Activated CD4-positive, alpha-beta T cell treated with anti-CD3 and anti-CD28 coated beads for 36 hours (primary cell): ENCODE results near the gene ZBTB18. TPM values are rescaled to one million over a fixed set of nuclear protein-coding genes. Genes with fewer than 3 reads are reported as not detected.

ENCODE experiments used
- ATAC-seq: fragments of 200-7000 bp; cut with Tn5 transposase; one replicate; pipeline ENCODE4 v1.10.0; 2021; ENCODE audit warnings: mild to moderate bottlenecking, moderate library complexity
- CTCF ChIA-PET: fragments of 350-600 bp; sonication (Branson Sonifier 250); formaldehyde crosslinking; loops from one replicate; lab custom pipeline; 2021; ENCODE audit warnings: antibody characterized with exemption; lab: Charles Lee
- POLR2A ChIA-PET: fragments of 350-600 bp; sonication (Branson Sonifier 250); formaldehyde crosslinking; loops from one replicate; lab custom pipeline; 2021; ENCODE audit warnings: antibody characterized with exemption, inconsistent platforms; lab: Charles Lee
- DNase-seq: peaks from one replicate; pipeline ENCODE4 v3.0.0-alpha.2; 2020
- H3K27ac Mint-ChIP-seq: one replicate; pipeline ENCODE4 v1.8.0; 2021; ENCODE audit warnings: mixed read lengths
- H3K27me3 Mint-ChIP-seq: one replicate; pipeline ENCODE4 v1.8.0; 2021; ENCODE audit warnings: mixed read lengths
- H3K36me3 Mint-ChIP-seq: one replicate; pipeline ENCODE4 v1.8.0; 2021; ENCODE audit warnings: low read depth, mixed read lengths
- H3K4me1 Mint-ChIP-seq: one replicate; pipeline ENCODE4 v1.8.0; 2021; ENCODE audit warnings: mixed read lengths
- H3K4me3 Mint-ChIP-seq: one replicate; pipeline ENCODE4 v1.8.0; 2021; ENCODE audit warnings: mild to moderate bottlenecking, moderate library complexity, mixed read lengths
- H3K9me3 Mint-ChIP-seq: one replicate; pipeline ENCODE4 v1.8.0; 2021; ENCODE audit warnings: low read depth, mixed read lengths
- intact Hi-C, 2 experiments: fragments of 100-400 bp; cut with DNase I in 1 of 2; cut with micrococcal nuclease in 1 of 2; formaldehyde crosslinking; loops; one replicate each; pipeline versions ENCODE4 v1.14.2 to v1.15.1; 2022 to 2024; cut with DNase I, micrococcal nuclease
- total RNA-seq, 2 experiments: library from RNA; stranded (reverse); gene quantifications; one replicate each; pipeline ENCODE4 v1.2.3, GENCODE V29; 2021

The ZBTB18 gene
- total RNA-seq, 2 experiments from 2014 or later: 5.0 to 5.3 TPM

DNA sequence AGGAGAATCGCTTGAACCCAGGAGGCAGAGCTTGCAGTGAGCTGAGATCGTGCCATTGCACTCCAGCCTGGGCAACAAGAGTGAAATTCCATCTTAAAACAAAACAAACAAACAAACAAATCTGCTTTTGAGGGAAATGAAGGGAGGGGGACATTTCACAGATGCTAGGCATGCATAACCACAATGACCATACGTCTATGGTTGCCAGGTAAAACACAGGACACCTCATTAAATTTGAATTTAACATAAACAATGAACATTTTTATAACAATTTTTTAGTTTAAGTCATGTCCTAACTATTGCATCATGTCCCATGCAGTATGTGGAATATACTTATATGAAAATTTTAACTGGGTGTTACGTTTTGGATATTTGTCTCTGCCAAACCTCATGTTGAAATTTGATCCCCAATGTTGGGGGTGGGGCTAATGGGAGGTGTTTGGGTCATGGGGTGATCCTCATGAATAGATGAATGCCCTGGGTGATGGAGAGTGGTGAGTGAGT lies 31.0 kb upstream of the ZBTB18 start:
- Mint-ChIP-seq H3K4me3 (no peak overlapping the region), H3K27me3 (no peaks in the 10 kb centered on the region), H3K36me3 (no peaks in the 10 kb centered on the region), H3K27ac (no peak overlapping the region), H3K9me3 (peaks cover 2% of the 10 kb centered on the region), H3K4me1 (no peaks in the 10 kb centered on the region)
- no peak for ATAC-seq
- no peak for DNase-seq
- ChIA-PET CTCF (no interaction called here), POLR2A (no interaction called here)
- intact Hi-C loops: no loop called here

DNA sequence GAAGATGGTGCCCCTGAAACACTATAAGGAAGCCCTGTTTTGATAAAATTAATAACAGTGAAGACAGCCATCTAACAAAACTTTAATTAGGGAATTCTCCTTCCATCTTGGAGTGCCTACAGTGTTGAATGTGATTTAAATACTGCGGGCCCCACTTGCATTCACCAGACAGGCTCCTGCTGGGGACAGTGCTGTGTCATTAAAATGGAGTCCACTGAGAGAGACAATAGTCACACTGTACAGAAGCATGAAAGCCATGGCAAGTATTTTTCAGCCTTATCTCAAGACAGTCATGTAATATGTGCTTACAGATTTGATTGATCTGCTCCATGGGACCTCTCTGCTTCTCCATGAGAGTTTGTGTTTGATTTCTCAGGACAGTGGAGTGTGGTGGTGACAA lies 29.7 kb upstream of the ZBTB18 start:
- Mint-ChIP-seq H3K4me1 (no peaks in the 10 kb centered on the region), H3K36me3 (no peaks in the 10 kb centered on the region), H3K9me3 (peaks cover 2% of the 10 kb centered on the region), H3K4me3 (no peak overlapping the region), H3K27ac (no peak overlapping the region), H3K27me3 (no peaks in the 10 kb centered on the region)
- intact Hi-C loops: no loop called here
- CTCF ChIA-PET: interaction anchor here (0.7 kb wide), 1 partner anchor 195 kb away, joined by 3 read pairs; no protein-coding TSS in a partner anchor
- no peak for DNase-seq
- POLR2A ChIA-PET: no interaction called here
- ATAC-seq: no peak

DNA sequence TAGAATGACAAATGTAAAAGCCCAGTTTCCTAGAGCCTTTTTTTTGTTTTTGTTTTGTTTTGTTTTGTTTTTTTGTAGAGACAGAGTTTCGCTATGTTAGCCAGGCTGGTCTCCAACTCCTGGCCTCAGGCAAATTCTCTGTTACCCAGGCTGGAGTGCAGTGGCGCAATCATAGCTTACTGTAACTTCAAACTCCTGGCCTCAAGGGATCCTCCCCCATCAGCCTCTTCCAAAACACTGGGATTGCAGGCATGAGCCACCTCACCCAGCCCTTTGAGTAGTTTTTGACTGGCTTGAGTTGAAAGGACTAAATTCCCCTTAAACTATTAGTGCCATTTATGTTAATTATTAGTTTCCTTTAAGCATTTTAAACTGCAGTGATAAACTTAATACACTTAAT lies 28.8 kb upstream of the ZBTB18 start:
- ATAC-seq: no peak
- intact Hi-C loops: no loop called here
- Mint-ChIP-seq H3K27me3 (no peaks in the 10 kb centered on the region), H3K36me3 (no peaks in the 10 kb centered on the region), H3K27ac (no peak overlapping the region), H3K9me3 (peaks cover 2% of the 10 kb centered on the region), H3K4me3 (no peak overlapping the region), H3K4me1 (no peaks in the 10 kb centered on the region)
- DNase-seq: no peak
- ChIA-PET POLR2A (no interaction called here), CTCF (interaction anchor here (1.0 kb wide), 1 partner anchor 12 kb away, joined by 3 read pairs; no protein-coding TSS in a partner anchor)

DNA sequence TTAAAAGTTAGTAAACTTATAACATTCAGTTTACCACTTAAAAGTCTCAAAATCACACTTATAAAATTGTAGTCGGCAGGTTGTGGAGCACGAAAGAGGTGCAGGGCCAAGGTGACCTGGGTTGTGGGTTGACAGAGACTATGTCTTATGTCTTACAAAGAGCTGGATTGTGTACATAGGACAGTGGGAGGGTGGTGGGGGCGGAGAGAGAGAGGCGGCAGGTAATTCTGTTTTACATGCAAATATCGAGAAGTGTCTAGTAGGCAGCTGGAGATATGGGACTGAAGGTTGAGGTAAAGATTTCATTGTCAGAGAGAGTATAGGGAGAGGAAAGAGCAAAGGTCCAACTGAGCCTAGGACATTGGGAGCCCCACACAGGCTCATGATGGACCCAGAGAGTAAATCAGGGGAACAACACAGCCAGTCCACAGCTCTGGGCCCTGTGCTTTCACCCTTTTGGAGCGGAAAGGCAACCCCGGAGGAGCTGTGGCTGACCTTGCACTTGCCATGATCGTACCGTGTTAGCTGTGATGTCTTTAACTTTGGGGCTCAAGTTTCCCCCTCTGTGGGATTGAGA lies 28.1 kb upstream of the ZBTB18 start:
- POLR2A ChIA-PET: no interaction called here
- intact Hi-C loops: no loop called here
- CTCF ChIA-PET: interaction anchor here (1.0 kb wide), 1 partner anchor 12 kb away, joined by 3 read pairs; no protein-coding TSS in a partner anchor
- Mint-ChIP-seq H3K4me1 (no peaks in the 10 kb centered on the region), H3K27ac (no peak overlapping the region), H3K27me3 (no peaks in the 10 kb centered on the region), H3K36me3 (no peaks in the 10 kb centered on the region), H3K4me3 (no peak overlapping the region), H3K9me3 (peaks cover 2% of the 10 kb centered on the region)
- no peak for DNase-seq
- no peak for ATAC-seq

DNA sequence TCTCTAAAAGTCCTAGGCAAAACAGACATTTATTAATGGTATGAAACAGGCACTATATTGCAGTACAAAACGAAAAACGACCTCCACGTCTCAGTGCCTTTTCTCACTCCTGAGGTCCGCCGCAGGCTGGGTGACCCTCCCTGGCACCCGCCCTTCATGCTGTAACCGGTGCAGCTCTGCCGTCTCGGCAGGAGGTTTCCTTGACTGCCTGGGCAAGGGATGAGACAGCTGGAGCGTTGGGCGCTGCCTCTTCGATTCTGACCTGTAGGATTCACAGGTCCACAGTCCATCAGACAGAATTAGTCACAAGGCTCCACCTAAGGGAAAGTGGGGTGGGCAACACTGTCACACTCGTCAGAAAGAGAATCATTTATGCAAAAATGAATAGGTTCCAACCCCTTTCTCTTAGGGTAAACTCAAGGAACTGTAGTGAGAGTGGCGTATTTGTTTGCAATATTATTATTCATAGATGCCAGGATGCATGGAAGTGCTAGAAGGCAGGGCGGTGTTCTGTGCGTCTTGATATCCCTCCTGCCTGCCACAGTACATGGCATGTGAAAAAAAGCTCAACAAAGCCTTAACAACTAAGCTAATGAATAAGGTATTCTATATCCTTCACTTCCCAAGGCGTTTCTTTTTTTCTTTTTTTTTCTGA lies 23.5 kb upstream of the ZBTB18 start:
- H3K36me3 Mint-ChIP-seq: no peaks in the 10 kb centered on the region

DNA sequence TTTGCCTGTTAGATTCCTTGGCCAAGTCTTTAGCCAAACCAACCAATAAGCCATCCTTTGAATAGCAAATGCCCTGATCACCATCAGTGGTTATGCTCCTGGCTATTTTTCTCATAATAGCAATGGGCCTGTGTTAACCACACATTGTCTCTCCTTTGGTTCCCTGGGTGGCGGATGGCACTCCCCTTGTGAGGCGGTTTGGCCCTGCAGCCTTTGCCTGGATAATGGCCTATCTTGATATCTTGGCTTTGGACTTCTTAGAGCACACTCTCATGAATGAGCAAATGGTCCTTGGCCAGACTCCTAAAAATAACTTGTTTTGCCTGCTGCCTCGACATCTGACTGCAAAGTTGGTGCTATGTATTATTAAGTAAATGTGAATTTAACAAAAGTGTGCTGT lies 22.4 kb upstream of the ZBTB18 start:
- H3K36me3 Mint-ChIP-seq: no peaks in the 10 kb centered on the region

More for the DNA sequence above, 23.5 kb upstream of the ZBTB18 start:
- no peak overlapping the region for H3K27ac Mint-ChIP-seq
- no peaks in the 10 kb centered on the region for H3K4me1 Mint-ChIP-seq
- H3K27me3 Mint-ChIP-seq: no peaks in the 10 kb centered on the region
- POLR2A ChIA-PET: no interaction called here
- DNase-seq (no peak), ATAC-seq (no peak)
- CTCF ChIA-PET: no interaction called here
- intact Hi-C loops: no loop called here
- H3K9me3 Mint-ChIP-seq: no peaks in the 10 kb centered on the region
- H3K4me3 Mint-ChIP-seq: no peak overlapping the region

DNA sequence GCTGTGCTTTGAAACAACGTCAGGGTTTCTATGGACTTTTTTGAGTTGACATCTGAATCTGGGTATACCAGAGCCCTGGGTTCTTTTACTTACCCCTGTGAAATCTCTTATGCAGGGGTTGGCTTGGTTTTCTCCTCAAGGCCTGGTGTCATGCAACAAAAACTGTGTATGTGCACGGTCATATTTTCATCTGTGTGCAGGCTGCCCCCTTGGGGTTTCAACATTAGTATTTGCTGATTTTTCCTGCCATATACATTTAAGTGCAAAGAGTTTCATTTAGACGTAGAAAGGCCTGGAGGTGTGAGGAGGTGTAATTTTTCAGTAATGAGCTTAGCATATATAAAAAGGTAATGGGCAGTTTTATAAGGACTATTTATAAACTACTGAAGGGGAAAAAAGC lies 22.0 kb upstream of the ZBTB18 start:
- Mint-ChIP-seq H3K27ac (no peak overlapping the region), H3K36me3 (no peaks in the 10 kb centered on the region), H3K4me3 (no peak overlapping the region), H3K27me3 (no peaks in the 10 kb centered on the region), H3K4me1 (no peaks in the 10 kb centered on the region), H3K9me3 (no peaks in the 10 kb centered on the region)
- ATAC-seq (no peak), DNase-seq (no peak)
- ChIA-PET CTCF (interaction anchor here (0.7 kb wide), 1 partner anchor 718 kb away, joined by 3 read pairs; no protein-coding TSS in a partner anchor), POLR2A (no interaction called here)
- intact Hi-C loops: no loop called here

More for the DNA sequence above, 22.4 kb upstream of the ZBTB18 start:
- DNase-seq (no peak), ATAC-seq (no peak)
- Mint-ChIP-seq H3K4me3 (no peak overlapping the region), H3K27me3 (no peaks in the 10 kb centered on the region), H3K4me1 (no peaks in the 10 kb centered on the region), H3K27ac (no peak overlapping the region), H3K9me3 (no peaks in the 10 kb centered on the region)
- ChIA-PET POLR2A (no interaction called here), CTCF (interaction anchor here (0.6 to 0.7 kb wide), 2 partner anchors 180 to 717 kb away, joined by 3 read pairs; no protein-coding TSS in a partner anchor)
- intact Hi-C loops: no loop called here

DNA sequence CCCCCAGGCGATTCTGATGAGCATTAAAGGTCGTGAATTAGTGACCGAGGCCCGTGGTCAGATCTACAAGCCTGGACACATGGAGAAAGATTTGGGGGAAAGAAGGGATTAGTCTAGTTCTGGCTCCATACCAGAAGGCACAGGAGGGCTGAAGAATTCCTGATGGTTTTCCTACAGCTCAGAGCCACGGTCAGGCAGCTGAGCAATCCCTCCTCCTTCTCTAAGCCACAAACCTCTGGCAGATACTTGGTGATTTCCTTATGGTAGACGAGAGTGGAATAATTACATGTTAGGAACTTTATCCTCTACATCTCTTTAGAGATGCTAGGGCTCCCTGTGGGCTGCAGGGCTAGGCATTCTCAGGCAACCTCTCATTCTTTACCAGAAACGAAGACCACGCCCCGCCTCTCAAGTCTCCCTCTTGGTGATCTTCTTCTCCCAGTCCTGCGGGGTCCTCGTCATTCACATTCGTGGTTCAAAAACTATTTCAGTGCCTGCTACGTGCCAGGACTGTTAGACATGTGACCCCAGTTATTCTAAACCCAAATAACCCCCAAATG lies 20.5 kb upstream of the ZBTB18 start:
- ChIA-PET CTCF (no interaction called here), POLR2A (no interaction called here)
- DNase-seq (no peak), ATAC-seq (no peak)
- intact Hi-C loops: no loop called here
- no peaks in the 10 kb centered on the region for H3K27me3 Mint-ChIP-seq
- no peak overlapping the region for H3K4me3 Mint-ChIP-seq
- no peaks in the 10 kb centered on the region for H3K4me1 Mint-ChIP-seq
- no peaks in the 10 kb centered on the region for H3K36me3 Mint-ChIP-seq
- no peak overlapping the region for H3K27ac Mint-ChIP-seq
- no peaks in the 10 kb centered on the region for H3K9me3 Mint-ChIP-seq

DNA sequence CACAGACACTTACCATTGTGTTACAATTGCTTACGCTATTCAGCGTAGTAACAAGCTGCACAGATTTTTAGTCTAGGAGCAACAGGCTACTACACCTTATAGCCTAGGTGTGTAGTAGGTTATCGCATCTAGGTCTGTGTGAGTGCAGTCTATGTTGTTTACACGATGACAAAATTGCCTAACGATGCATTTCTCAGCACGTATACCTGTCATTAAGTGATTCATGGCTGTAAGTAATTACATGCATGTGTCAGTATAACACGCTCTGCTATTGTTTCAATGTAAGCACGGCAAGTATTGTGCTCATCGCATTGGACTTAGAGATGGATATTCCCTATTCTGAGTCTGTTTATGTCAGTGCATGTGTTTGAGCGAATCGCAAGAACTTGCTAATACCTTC lies 15.7 kb upstream of the ZBTB18 start:
- POLR2A ChIA-PET: no interaction called here

DNA sequence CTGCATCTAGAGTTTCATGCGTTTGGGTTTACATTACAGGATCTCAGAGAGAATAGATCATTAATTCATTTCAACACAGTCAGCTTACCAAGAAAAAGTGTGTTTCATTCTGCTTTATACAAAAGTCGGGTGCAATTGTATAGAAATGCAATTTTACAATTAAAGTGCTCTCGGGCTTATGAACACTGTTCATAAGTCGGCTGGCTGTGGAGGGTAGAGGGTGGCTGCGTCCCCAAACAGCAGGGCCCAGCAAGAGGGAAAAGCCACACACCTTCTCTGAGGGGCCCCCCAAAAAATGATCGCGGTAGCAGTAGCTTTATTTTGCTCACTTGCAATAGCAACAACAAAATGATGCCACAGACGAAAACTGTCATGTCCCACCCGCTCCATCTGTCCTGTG lies 13.8 kb upstream of the ZBTB18 start:
- intact Hi-C loops: no loop called here
- CTCF ChIA-PET: no interaction called here
- POLR2A ChIA-PET: no interaction called here

More for the DNA sequence above, 15.7 kb upstream of the ZBTB18 start:
- no peaks in the 10 kb centered on the region for H3K4me1 Mint-ChIP-seq
- no peaks in the 10 kb centered on the region for H3K9me3 Mint-ChIP-seq
- no peaks in the 10 kb centered on the region for H3K27me3 Mint-ChIP-seq
- no peaks in the 10 kb centered on the region for H3K36me3 Mint-ChIP-seq
- intact Hi-C loops: no loop called here
- CTCF ChIA-PET: interaction anchor here (0.9 to 1.2 kb wide), 2 partner anchors 13 to 18 kb away, joined by 3 read pairs; no protein-coding TSS in a partner anchor
- ATAC-seq (no peak), DNase-seq (no peak)
- H3K27ac Mint-ChIP-seq: no peak overlapping the region
- no peak overlapping the region for H3K4me3 Mint-ChIP-seq

DNA sequence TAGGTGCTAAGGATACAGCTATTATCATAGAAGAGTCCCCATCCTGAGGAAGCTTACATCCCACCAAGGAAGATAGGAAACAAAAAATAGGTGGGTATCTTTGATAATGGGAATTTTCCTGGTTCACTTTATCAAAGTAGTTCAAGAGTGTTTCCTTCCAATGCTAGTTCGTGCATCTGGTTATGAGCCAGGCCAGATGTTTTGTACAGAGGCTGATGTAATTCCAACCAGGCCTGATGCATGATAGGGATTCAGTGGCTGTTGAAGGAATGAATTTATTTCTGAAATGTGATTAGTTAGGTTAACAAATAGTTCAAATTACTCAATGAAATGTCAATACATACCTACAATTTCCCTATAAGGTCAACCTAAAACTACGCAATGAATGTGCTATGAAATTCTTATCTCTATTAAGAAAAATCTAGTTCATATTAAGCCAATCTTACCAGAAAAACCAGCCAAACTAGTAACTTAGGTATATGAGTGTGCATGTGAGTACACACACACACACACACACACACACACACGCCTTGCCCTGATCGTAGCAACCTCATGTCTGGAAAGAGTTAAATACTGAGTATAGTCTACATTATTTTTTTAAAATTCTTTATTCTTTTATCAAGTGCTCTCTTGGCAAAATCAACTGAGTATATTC lies 9.5 kb upstream of the ZBTB18 start:
- ChIA-PET CTCF (interaction anchor here (0.6 to 0.7 kb wide), 2 partner anchors 209 to 336 kb away, joined by 3 read pairs; no protein-coding TSS in a partner anchor), POLR2A (no interaction called here)
- Mint-ChIP-seq H3K27me3 (no peaks in the 10 kb centered on the region), H3K4me1 (peaks cover 15% of the 10 kb centered on the region), H3K27ac (no peak overlapping the region), H3K4me3 (no peak overlapping the region), H3K36me3 (no peaks in the 10 kb centered on the region), H3K9me3 (no peaks in the 10 kb centered on the region)
- DNase-seq: no peak
- no peak for ATAC-seq
- intact Hi-C loops: loop anchor here in 1 of 2 experiments (10.0 kb wide), 1 partner anchor 793 kb away; the partner anchor contains the start of gene COX20

More for the DNA sequence above, 13.8 kb upstream of the ZBTB18 start:
- Mint-ChIP-seq H3K4me3 (no peak overlapping the region), H3K9me3 (no peaks in the 10 kb centered on the region), H3K27me3 (no peaks in the 10 kb centered on the region), H3K27ac (no peak overlapping the region), H3K36me3 (no peaks in the 10 kb centered on the region), H3K4me1 (no peaks in the 10 kb centered on the region)
- DNase-seq: no peak
- no peak for ATAC-seq
